Panc1 (cell line): Measurements from ENCODE around the gene RAB7A. TPM values are rescaled to one million over a fixed set of nuclear protein-coding genes. Genes with fewer than 3 reads are reported as not detected.

Source experiments
- ATAC-seq: fragments of 200-7000 bp; cut with Tn5 transposase; 2 replicates; pipeline ENCODE4 v1.9.1; 2020; ENCODE audit warnings: mild to moderate bottlenecking, moderate library complexity
- BruUV-seq: library from RNA; stranded (reverse); fragments of 400-500 nt; replicated peaks from 2 replicates; lab custom pipeline; 2021; lab: Mats Ljungman, UMichigan
- CTCF ChIA-PET: fragments of 300-600 bp; sonication (Branson Sonifier 250); formaldehyde crosslinking; loops from one replicate; lab custom pipeline; 2022; ENCODE audit warnings: antibody characterized with exemption; lab: Charles Lee
- POLR2A ChIA-PET: fragments of 300-600 bp; sonication (Branson Sonifier 250); formaldehyde crosslinking; loops from one replicate; lab custom pipeline; 2022; ENCODE audit warnings: antibody characterized with exemption; lab: Charles Lee
- DNase-seq: peaks from one replicate; pipeline ENCODE4 v3.0.0-alpha.2; 2010; ENCODE audit warnings: low read depth, low spot score
- H3K27ac ChIP-seq: 2 replicates; pipeline ENCODE4 v1.5.1; 2011; ENCODE audit warnings: mild to moderate bottlenecking, low read length, inconsistent platforms
- H3K27me3 ChIP-seq: fragments of 200-500 bp; sonication (Bioruptor generic); 2 replicates; pipeline ENCODE4 v1.6.0; 2014; ENCODE audit warnings: low read length, inconsistent platforms; ENCODE audit not compliant: control insufficient read depth, insufficient read depth
- H3K36me3 ChIP-seq: fragments of 200-500 bp; sonication (Bioruptor generic); 2 replicates; pipeline ENCODE4 v1.5.1; 2014; ENCODE audit warnings: inconsistent platforms, mild to moderate bottlenecking, low read length, moderate library complexity; ENCODE audit not compliant: control insufficient read depth, insufficient read depth
- H3K4me1 ChIP-seq: 2 replicates; pipeline ENCODE4 v1.5.1; 2011; ENCODE audit warnings: inconsistent platforms, mild to moderate bottlenecking, low read length, moderate library complexity; ENCODE audit not compliant: control insufficient read depth, insufficient read depth
- H3K4me3 ChIP-seq, 2 experiments: 2 replicates each; pipeline ENCODE4 v1.5.1; 2011 to 2012; ENCODE audit warnings: low read depth in 2 of 2, low read length in 2 of 2, mild to moderate bottlenecking in 2 of 2, inconsistent platforms in 1 of 2, moderate library complexity in 1 of 2
- H3K9me3 ChIP-seq: fragments of 200-500 bp; sonication (Bioruptor generic); 2 replicates; pipeline ENCODE4 v1.5.1; 2014; ENCODE audit warnings: low read depth, mild to moderate bottlenecking, inconsistent platforms, low read length, moderate library complexity; ENCODE audit not compliant: control insufficient read depth, insufficient read depth
- POLR2AphosphoS5 ChIP-seq: IDR thresholded peaks from 2 replicates; pipeline ENCODE4 v1.6.1; 2012; ENCODE audit warnings: mild to moderate bottlenecking, low read depth, low read length, moderate library complexity
- SIN3A ChIP-seq: IDR thresholded peaks from 2 replicates; pipeline ENCODE4 v1.6.1; 2012; ENCODE audit warnings: low read depth, mild to moderate bottlenecking, low read length, moderate library complexity, borderline replicate concordance; ENCODE audit not compliant: insufficient read depth
- TCF7L2 ChIP-seq: IDR thresholded peaks from 2 replicates; pipeline ENCODE4 v1.6.1; 2011; ENCODE audit warnings: mild to moderate bottlenecking, low read depth, low read length, inconsistent platforms
- in situ Hi-C: cut with HindIII; loops from 2 replicates; pipeline ENCODE4 v1.10.0; 2016; ENCODE audit warnings: low sequenced_read_pairs, low pct_unique_long_range_greater_than_20kb
- intact Hi-C: fragments of 100-400 bp; cut with micrococcal nuclease; formaldehyde crosslinking; loops from one replicate; pipeline ENCODE4 v1.10.0; 2022; ENCODE audit not compliant: unreplicated experiment
- total RNA-seq: library from RNA; stranded (reverse); gene quantifications from one replicate; pipeline ENCODE4 v1.2.1, GENCODE V29; 2021; ENCODE audit not compliant: unreplicated experiment
- TF ChIP-seq, protein P1 (sequence below): fragments of 450-650 bp; IDR thresholded peaks from 2 replicates; pipeline ENCODE4 v1.5.1; 2017; ENCODE audit warnings: mild to moderate bottlenecking
- TF ChIP-seq, protein P2 (sequence below), 2 experiments: IDR thresholded peaks; 2 replicates each; pipeline ENCODE4 v1.6.1; 2011 to 2012; ENCODE audit warnings: low read depth in 2 of 2, control low read depth in 1 of 2, low read length in 1 of 2, mild to moderate bottlenecking in 1 of 2, moderate library complexity in 1 of 2; ENCODE audit not compliant: insufficient read depth in 1 of 2

RAB7A gene
- total RNA-seq, 1 experiment from 2014 or later = 386 TPM

DNA sequence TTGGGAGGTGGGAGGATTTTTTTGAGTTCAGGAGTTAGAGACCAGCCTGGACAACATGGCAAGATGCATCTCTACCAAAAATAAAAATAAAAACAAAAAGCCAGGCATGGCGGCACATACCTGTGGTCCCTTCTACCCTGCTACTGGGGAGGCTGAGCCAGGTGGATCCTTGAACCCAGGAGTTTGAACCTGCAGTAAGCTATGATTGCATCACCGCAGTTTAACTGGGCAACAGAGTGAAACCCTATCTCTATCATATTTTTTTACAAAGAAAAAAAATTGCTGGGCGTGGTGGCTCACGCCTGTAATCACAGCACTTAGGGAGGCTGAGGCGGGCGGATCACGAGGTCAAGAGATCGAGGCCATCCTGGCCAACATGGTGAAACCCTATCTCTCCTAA lies 39.5 kb upstream of the RAB7A start:
- in situ Hi-C loops (no loop called here), intact Hi-C loops (no loop called here)
- DNase-seq (no peak), ATAC-seq (no peak)
- CTCF ChIA-PET = no interaction called here
- Histone ChIP-seq H3K27me3 (no peaks in the 10 kb centered on the region), H3K4me3 (no peak overlapping the region), H3K4me1 (peaks cover 4% of the 10 kb centered on the region), H3K36me3 (no peaks in the 10 kb centered on the region), H3K9me3 (no peaks in the 10 kb centered on the region), H3K27ac (no peak overlapping the region)
- TF ChIP-seq, protein P1, sequence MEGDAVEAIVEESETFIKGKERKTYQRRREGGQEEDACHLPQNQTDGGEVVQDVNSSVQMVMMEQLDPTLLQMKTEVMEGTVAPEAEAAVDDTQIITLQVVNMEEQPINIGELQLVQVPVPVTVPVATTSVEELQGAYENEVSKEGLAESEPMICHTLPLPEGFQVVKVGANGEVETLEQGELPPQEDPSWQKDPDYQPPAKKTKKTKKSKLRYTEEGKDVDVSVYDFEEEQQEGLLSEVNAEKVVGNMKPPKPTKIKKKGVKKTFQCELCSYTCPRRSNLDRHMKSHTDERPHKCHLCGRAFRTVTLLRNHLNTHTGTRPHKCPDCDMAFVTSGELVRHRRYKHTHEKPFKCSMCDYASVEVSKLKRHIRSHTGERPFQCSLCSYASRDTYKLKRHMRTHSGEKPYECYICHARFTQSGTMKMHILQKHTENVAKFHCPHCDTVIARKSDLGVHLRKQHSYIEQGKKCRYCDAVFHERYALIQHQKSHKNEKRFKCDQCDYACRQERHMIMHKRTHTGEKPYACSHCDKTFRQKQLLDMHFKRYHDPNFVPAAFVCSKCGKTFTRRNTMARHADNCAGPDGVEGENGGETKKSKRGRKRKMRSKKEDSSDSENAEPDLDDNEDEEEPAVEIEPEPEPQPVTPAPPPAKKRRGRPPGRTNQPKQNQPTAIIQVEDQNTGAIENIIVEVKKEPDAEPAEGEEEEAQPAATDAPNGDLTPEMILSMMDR = no peak
- TF ChIP-seq, protein P2, sequence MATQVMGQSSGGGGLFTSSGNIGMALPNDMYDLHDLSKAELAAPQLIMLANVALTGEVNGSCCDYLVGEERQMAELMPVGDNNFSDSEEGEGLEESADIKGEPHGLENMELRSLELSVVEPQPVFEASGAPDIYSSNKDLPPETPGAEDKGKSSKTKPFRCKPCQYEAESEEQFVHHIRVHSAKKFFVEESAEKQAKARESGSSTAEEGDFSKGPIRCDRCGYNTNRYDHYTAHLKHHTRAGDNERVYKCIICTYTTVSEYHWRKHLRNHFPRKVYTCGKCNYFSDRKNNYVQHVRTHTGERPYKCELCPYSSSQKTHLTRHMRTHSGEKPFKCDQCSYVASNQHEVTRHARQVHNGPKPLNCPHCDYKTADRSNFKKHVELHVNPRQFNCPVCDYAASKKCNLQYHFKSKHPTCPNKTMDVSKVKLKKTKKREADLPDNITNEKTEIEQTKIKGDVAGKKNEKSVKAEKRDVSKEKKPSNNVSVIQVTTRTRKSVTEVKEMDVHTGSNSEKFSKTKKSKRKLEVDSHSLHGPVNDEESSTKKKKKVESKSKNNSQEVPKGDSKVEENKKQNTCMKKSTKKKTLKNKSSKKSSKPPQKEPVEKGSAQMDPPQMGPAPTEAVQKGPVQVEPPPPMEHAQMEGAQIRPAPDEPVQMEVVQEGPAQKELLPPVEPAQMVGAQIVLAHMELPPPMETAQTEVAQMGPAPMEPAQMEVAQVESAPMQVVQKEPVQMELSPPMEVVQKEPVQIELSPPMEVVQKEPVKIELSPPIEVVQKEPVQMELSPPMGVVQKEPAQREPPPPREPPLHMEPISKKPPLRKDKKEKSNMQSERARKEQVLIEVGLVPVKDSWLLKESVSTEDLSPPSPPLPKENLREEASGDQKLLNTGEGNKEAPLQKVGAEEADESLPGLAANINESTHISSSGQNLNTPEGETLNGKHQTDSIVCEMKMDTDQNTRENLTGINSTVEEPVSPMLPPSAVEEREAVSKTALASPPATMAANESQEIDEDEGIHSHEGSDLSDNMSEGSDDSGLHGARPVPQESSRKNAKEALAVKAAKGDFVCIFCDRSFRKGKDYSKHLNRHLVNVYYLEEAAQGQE (IDR thresholded peaks at IDR 0.05; ENCODE audit: insufficient read depth in 1 of 2, low read depth in 2 of 2, low read length in 1 of 2) = no peak
- TF ChIP-seq POLR2AphosphoS5 (no peak), TCF7L2 (no peak), SIN3A (no peak)
- no TSS peak for BruUV-seq
- POLR2A ChIA-PET = no interaction called here

DNA sequence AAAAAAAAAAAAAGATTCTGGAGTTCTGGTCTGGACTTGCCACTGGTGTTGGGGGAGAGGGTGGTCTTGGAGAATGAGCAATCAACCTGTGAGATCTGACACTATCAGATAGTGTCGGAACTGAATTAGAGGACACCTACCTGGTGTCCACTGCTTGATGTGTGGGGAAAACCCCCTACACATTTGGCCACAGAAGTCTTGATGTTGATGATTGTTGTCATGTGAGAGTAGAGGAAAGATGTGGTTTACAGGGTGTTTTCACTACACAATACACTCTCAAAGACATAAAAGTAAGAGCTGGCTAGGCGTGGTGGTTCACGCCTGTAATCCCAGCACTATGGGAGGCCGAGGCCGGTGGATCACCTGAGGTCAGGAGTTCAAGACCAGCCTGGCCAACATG lies 36.9 kb upstream of the RAB7A start:
- Histone ChIP-seq H3K27ac (no peak overlapping the region), H3K4me3 (no peak overlapping the region), H3K27me3 (no peaks in the 10 kb centered on the region), H3K36me3 (no peaks in the 10 kb centered on the region), H3K9me3 (no peaks in the 10 kb centered on the region), H3K4me1 (no peaks in the 10 kb centered on the region)
- TF ChIP-seq, protein P1 = no peak
- no peak for TF ChIP-seq TCF7L2
- no peak for TF ChIP-seq SIN3A
- TF ChIP-seq POLR2AphosphoS5 = no peak
- TF ChIP-seq, protein P2 (IDR thresholded peaks at IDR 0.05; ENCODE audit: insufficient read depth in 1 of 2, low read depth in 2 of 2, low read length in 1 of 2) = no peak
- CTCF ChIA-PET = interaction anchor here (1.0 kb wide), 1 partner anchor 72 kb away, joined by 3 read pairs; no protein-coding TSS in a partner anchor
- no TSS peak for BruUV-seq
- ATAC-seq (no peak), DNase-seq (no peak)
- in situ Hi-C loops (no loop called here), intact Hi-C loops (no loop called here)
- POLR2A ChIA-PET = no interaction called here
